Measurements from ENCODE around the gene SLC33A1.
"Not testable (repeated sequence)": the region's sequence is repeated elsewhere in the genome, so short reads cannot be mapped to it uniquely, and the experiment has no call there.

SLC33A1 gene

GRCh38 chr3:155886915-155887314, 32.7 kb upstream of the SLC33A1 start:
- DNase-seq = no peak
- Histone ChIP-seq H3K27me3 (replicated peaks in 2 of 5; ENCODE audit: control insufficient read depth in 4 of 5, insufficient read depth in 5 of 5, low read length in 4 of 5) (no peaks in the 10 kb centered on the region), H3K36me3 (ENCODE audit: control insufficient read depth in 4 of 4, insufficient read depth in 4 of 4, low read length in 3 of 4) (no peaks in the 10 kb centered on the region), H3K4me1 (ENCODE audit: control extremely low read depth in 1 of 4, control insufficient read depth in 4 of 4, insufficient read depth in 4 of 4, low read length in 3 of 4) (peaks cover 0 to 22% (median 14%) of the 10 kb centered on the region in 4 experiments), H3K4me3 (ENCODE audit: control insufficient read depth in 1 of 7, extremely low read depth in 1 of 7, insufficient read depth in 4 of 7, low read depth in 2 of 7, low read length in 6 of 7) (no peak overlapping the region), H3K27ac (ENCODE audit: insufficient read depth in 1 of 2, low read depth in 1 of 2, low read length in 2 of 2, poor library complexity in 1 of 2, severe bottlenecking in 2 of 2) (no peak overlapping the region), H3K9me3 (ENCODE audit: control extremely low read depth in 1 of 5, control insufficient read depth in 4 of 5, insufficient read depth in 2 of 5, low read depth in 1 of 5, low read length in 4 of 5) (no peaks in the 10 kb centered on the region)
- POLR2A ChIA-PET = no interaction called here
- CTCF ChIA-PET = interaction anchor here (0.6 to 1.8 kb wide), 4 partner anchors 9 to 151 kb away, joined by 3 to 6 read pairs (median 3); no protein-coding TSS in a partner anchor
- WGBS (ENCODE audit: insufficient coverage) = 100% methylated on average over 1 of the region's 1 CpG

- peaks cover 0 to 25% (median 16%) of the 10 kb centered on the region in 4 experiments for H3K4me1 ChIP-seq (ENCODE audit: control extremely low read depth in 1 of 4, control insufficient read depth in 4 of 4, insufficient read depth in 4 of 4, low read length in 3 of 4)
- H3K9me3 ChIP-seq (ENCODE audit: control extremely low read depth in 1 of 5, control insufficient read depth in 4 of 5, insufficient read depth in 2 of 5, low read depth in 1 of 5, low read length in 4 of 5); H3K27ac ChIP-seq (ENCODE audit: insufficient read depth in 1 of 2, low read depth in 1 of 2, low read length in 2 of 2, poor library complexity in 1 of 2, severe bottlenecking in 2 of 2); H3K27me3 ChIP-seq (replicated peaks in 2 of 5; ENCODE audit: control insufficient read depth in 4 of 5, insufficient read depth in 5 of 5, low read length in 4 of 5); POLR2A ChIA-PET; H3K36me3 ChIP-seq (ENCODE audit: control insufficient read depth in 4 of 4, insufficient read depth in 4 of 4, low read length in 3 of 4); H3K4me3 ChIP-seq (ENCODE audit: control insufficient read depth in 1 of 7, extremely low read depth in 1 of 7, insufficient read depth in 4 of 7, low read depth in 2 of 7, low read length in 6 of 7); DNase-seq: not testable (repeated sequence)
- 100% methylated on average over 4 of the region's 8 CpGs for WGBS (ENCODE audit: insufficient coverage)
- CTCF ChIA-PET = interaction anchor here (0.7 to 1.8 kb wide), 3 partner anchors 10 to 15 kb away, joined by 3 to 6 read pairs (median 3); no protein-coding TSS in a partner anchor
Observed at GRCh38 chr3:155886348-155886747, 32.1 kb upstream of the SLC33A1 start.

GRCh38 chr3:155885292-155885691, 31.1 kb upstream of the SLC33A1 start:
- Histone ChIP-seq H3K27me3 (replicated peaks in 2 of 5; ENCODE audit: control insufficient read depth in 4 of 5, insufficient read depth in 5 of 5, low read length in 4 of 5) (no peaks in the 10 kb centered on the region), H3K4me1 (ENCODE audit: control extremely low read depth in 1 of 4, control insufficient read depth in 4 of 4, insufficient read depth in 4 of 4, low read length in 3 of 4) (peaks cover 0 to 20% (median 13%) of the 10 kb centered on the region in 4 experiments), H3K36me3 (ENCODE audit: control insufficient read depth in 4 of 4, insufficient read depth in 4 of 4, low read length in 3 of 4) (no peaks in the 10 kb centered on the region), H3K9me3 (ENCODE audit: control extremely low read depth in 1 of 5, control insufficient read depth in 4 of 5, insufficient read depth in 2 of 5, low read depth in 1 of 5, low read length in 4 of 5) (no peaks in the 10 kb centered on the region), H3K4me3 (ENCODE audit: control insufficient read depth in 1 of 7, extremely low read depth in 1 of 7, insufficient read depth in 4 of 7, low read depth in 2 of 7, low read length in 6 of 7) (no peak overlapping the region), H3K27ac (ENCODE audit: insufficient read depth in 1 of 2, low read depth in 1 of 2, low read length in 2 of 2, poor library complexity in 1 of 2, severe bottlenecking in 2 of 2) (peak overlapping the region in 1 of 2 experiments; percentile 14)
- ChIA-PET POLR2A (no interaction called here), CTCF (no interaction called here)
- no peak for DNase-seq

- 94% methylated on average over 2 of the region's 7 CpGs for WGBS (ENCODE audit: insufficient coverage)
- POLR2A ChIA-PET = no interaction called here
Observed at GRCh38 chr3:155884292-155884691, 30.1 kb upstream of the SLC33A1 start.

GRCh38 chr3:155880286-155880685, 26.1 kb upstream of the SLC33A1 start:
- POLR2A ChIA-PET = no interaction called here

More at GRCh38 chr3:155884292-155884691, 30.1 kb upstream of the SLC33A1 start:
- Histone ChIP-seq H3K4me3 (ENCODE audit: control insufficient read depth in 1 of 7, extremely low read depth in 1 of 7, insufficient read depth in 4 of 7, low read depth in 2 of 7, low read length in 6 of 7) (no peak overlapping the region), H3K36me3 (ENCODE audit: control insufficient read depth in 4 of 4, insufficient read depth in 4 of 4, low read length in 3 of 4) (no peaks in the 10 kb centered on the region), H3K4me1 (ENCODE audit: control extremely low read depth in 1 of 4, control insufficient read depth in 4 of 4, insufficient read depth in 4 of 4, low read length in 3 of 4) (peaks cover 0 to 13% (median 9%) of the 10 kb centered on the region in 4 experiments), H3K27me3 (replicated peaks in 2 of 5; ENCODE audit: control insufficient read depth in 4 of 5, insufficient read depth in 5 of 5, low read length in 4 of 5) (no peaks in the 10 kb centered on the region), H3K27ac (ENCODE audit: insufficient read depth in 1 of 2, low read depth in 1 of 2, low read length in 2 of 2, poor library complexity in 1 of 2, severe bottlenecking in 2 of 2) (no peak overlapping the region), H3K9me3 (ENCODE audit: control extremely low read depth in 1 of 5, control insufficient read depth in 4 of 5, insufficient read depth in 2 of 5, low read depth in 1 of 5, low read length in 4 of 5) (no peaks in the 10 kb centered on the region)
- CTCF ChIA-PET = no interaction called here
- DNase-seq = no peak

GRCh38 chr3:155876503-155876902, 22.3 kb upstream of the SLC33A1 start:
- Histone ChIP-seq H3K9me3 (ENCODE audit: control extremely low read depth in 1 of 5, control insufficient read depth in 4 of 5, insufficient read depth in 2 of 5, low read depth in 1 of 5, low read length in 4 of 5) (no peaks in the 10 kb centered on the region), H3K4me3 (ENCODE audit: control insufficient read depth in 1 of 7, extremely low read depth in 1 of 7, insufficient read depth in 4 of 7, low read depth in 2 of 7, low read length in 6 of 7) (no peak overlapping the region), H3K36me3 (ENCODE audit: control insufficient read depth in 4 of 4, insufficient read depth in 4 of 4, low read length in 3 of 4) (peaks cover 0 to 2% (median 0%) of the 10 kb centered on the region in 4 experiments), H3K27ac (ENCODE audit: insufficient read depth in 1 of 2, low read depth in 1 of 2, low read length in 2 of 2, poor library complexity in 1 of 2, severe bottlenecking in 2 of 2) (no peak overlapping the region), H3K4me1 (ENCODE audit: control extremely low read depth in 1 of 4, control insufficient read depth in 4 of 4, insufficient read depth in 4 of 4, low read length in 3 of 4) (peaks cover 2 to 16% (median 11%) of the 10 kb centered on the region in 4 experiments), H3K27me3 (replicated peaks in 2 of 5; ENCODE audit: control insufficient read depth in 4 of 5, insufficient read depth in 5 of 5, low read length in 4 of 5) (no peaks in the 10 kb centered on the region)
- 100% methylated on average over 1 of the region's 2 CpGs for WGBS (ENCODE audit: insufficient coverage)
- CTCF ChIA-PET = no interaction called here
- DNase-seq = no peak
- POLR2A ChIA-PET = no interaction called here

More at GRCh38 chr3:155880286-155880685, 26.1 kb upstream of the SLC33A1 start:
- CTCF ChIA-PET = no interaction called here
- H3K4me1 ChIP-seq (ENCODE audit: control extremely low read depth in 1 of 4, control insufficient read depth in 4 of 4, insufficient read depth in 4 of 4, low read length in 3 of 4) = peaks cover 0 to 6% (median 3%) of the 10 kb centered on the region in 4 experiments
- H3K9me3 ChIP-seq (ENCODE audit: control extremely low read depth in 1 of 5, control insufficient read depth in 4 of 5, insufficient read depth in 2 of 5, low read depth in 1 of 5, low read length in 4 of 5) = no peaks in the 10 kb centered on the region
- H3K27me3 ChIP-seq (replicated peaks in 2 of 5; ENCODE audit: control insufficient read depth in 4 of 5, insufficient read depth in 5 of 5, low read length in 4 of 5) = no peaks in the 10 kb centered on the region
- no peak for DNase-seq
- H3K4me3 ChIP-seq (ENCODE audit: control insufficient read depth in 1 of 7, extremely low read depth in 1 of 7, insufficient read depth in 4 of 7, low read depth in 2 of 7, low read length in 6 of 7) = no peak overlapping the region
- H3K36me3 ChIP-seq (ENCODE audit: control insufficient read depth in 4 of 4, insufficient read depth in 4 of 4, low read length in 3 of 4) = peaks cover 0 to 2% (median 0%) of the 10 kb centered on the region in 4 experiments
- H3K27ac ChIP-seq (ENCODE audit: insufficient read depth in 1 of 2, low read depth in 1 of 2, low read length in 2 of 2, poor library complexity in 1 of 2, severe bottlenecking in 2 of 2) = no peak overlapping the region

- POLR2A ChIA-PET = no interaction called here
- no peak for DNase-seq
Observed at GRCh38 chr3:155876037-155876436, 21.8 kb upstream of the SLC33A1 start.

More at GRCh38 chr3:155876037-155876436, 21.8 kb upstream of the SLC33A1 start:
- CTCF ChIA-PET = no interaction called here
- WGBS (ENCODE audit: insufficient coverage) = 81% methylated on average over 2 of the region's 3 CpGs
- Histone ChIP-seq H3K9me3 (ENCODE audit: control extremely low read depth in 1 of 5, control insufficient read depth in 4 of 5, insufficient read depth in 2 of 5, low read depth in 1 of 5, low read length in 4 of 5) (no peaks in the 10 kb centered on the region), H3K4me1 (ENCODE audit: control extremely low read depth in 1 of 4, control insufficient read depth in 4 of 4, insufficient read depth in 4 of 4, low read length in 3 of 4) (peaks cover 2 to 16% (median 10%) of the 10 kb centered on the region in 4 experiments), H3K36me3 (ENCODE audit: control insufficient read depth in 4 of 4, insufficient read depth in 4 of 4, low read length in 3 of 4) (peaks cover 0 to 2% (median 0%) of the 10 kb centered on the region in 4 experiments), H3K27ac (ENCODE audit: insufficient read depth in 1 of 2, low read depth in 1 of 2, low read length in 2 of 2, poor library complexity in 1 of 2, severe bottlenecking in 2 of 2) (no peak overlapping the region), H3K4me3 (ENCODE audit: control insufficient read depth in 1 of 7, extremely low read depth in 1 of 7, insufficient read depth in 4 of 7, low read depth in 2 of 7, low read length in 6 of 7) (no peak overlapping the region), H3K27me3 (replicated peaks in 2 of 5; ENCODE audit: control insufficient read depth in 4 of 5, insufficient read depth in 5 of 5, low read length in 4 of 5) (no peaks in the 10 kb centered on the region)

Measured in common myeloid progenitor, CD34-positive (primary cell).